K562 (cell line): Measurements from ENCODE around the gene COQ8B. TPM values are rescaled to one million over a fixed set of nuclear protein-coding genes. Genes with fewer than 3 reads are reported as not detected.
A peak's percentile ranks its signal among the peaks of the same experiment; 100 is the strongest.

Source experiments
- CXXC5 ChIP-seq: fragments of 250-450 bp; sonication (Bioruptor Pico); IDR thresholded peaks from 2 replicates; pipeline ENCODE4 v1.8.0; 2022; ENCODE audit warnings: inconsistent platforms, mild to moderate bottlenecking, moderate library complexity
- EGR1 ChIP-seq: fragments of 450-650 bp; conservative IDR thresholded peaks from 2 replicates; pipeline ENCODE4 v1.6.1; 2017; ENCODE audit warnings: mild to moderate bottlenecking
- HNRNPH1 ChIP-seq: fragments of 200-400 bp; formaldehyde crosslinking; optimal IDR thresholded peaks from 2 replicates; pipeline ENCODE3; 2017; ENCODE audit warnings: low read depth, mild to moderate bottlenecking, low read length, moderate library complexity
- KAT7 ChIP-seq: sonication (generic); formaldehyde crosslinking; IDR thresholded peaks from 2 replicates; pipeline ENCODE4 v1.8.0; 2022; ENCODE audit warnings: missing genetic modification reagents, mild to moderate bottlenecking, borderline replicate concordance
- KHSRP ChIP-seq: fragments of 450-650 bp; IDR thresholded peaks from 2 replicates; pipeline ENCODE4 v1.6.1; 2017
- MTF1 ChIP-seq: fragments of 250-450 bp; sonication (Bioruptor Pico); IDR thresholded peaks from 2 replicates; pipeline ENCODE4 v1.9.0; 2021; ENCODE audit warnings: moderate library complexity, mild to moderate bottlenecking, inconsistent platforms, borderline replicate concordance
- NONO ChIP-seq, 2 experiments: fragments of 200-400 bp in 1 of 2; fragments of 450-650 bp in 1 of 2; formaldehyde crosslinking in 1 of 2; IDR thresholded peaks; 2 replicates each; pipeline ENCODE4 v1.6.1; 2017; ENCODE audit warnings: low read depth in 2 of 2, mild to moderate bottlenecking in 2 of 2, moderate library complexity in 2 of 2, low read length in 1 of 2
- RNF2 ChIP-seq: sonication (generic); IDR thresholded peaks from 2 replicates; pipeline ENCODE4 v1.6.1; 2016
- SIN3A ChIP-seq, 2 experiments: fragments of 150-350 bp in 1 of 2; IDR thresholded peaks; 2 replicates each; pipeline ENCODE4 v1.6.1; 2011 to 2016; ENCODE audit warnings: borderline replicate concordance in 2 of 2, low read depth in 2 of 2, low read length in 2 of 2, mild to moderate bottlenecking in 2 of 2, moderate library complexity in 2 of 2; ENCODE audit not compliant: control insufficient read depth in 1 of 2
- STAG1 ChIP-seq: sonication (generic); formaldehyde crosslinking; IDR thresholded peaks from 2 replicates; pipeline ENCODE4 v1.5.0; 2020; ENCODE audit warnings: missing genetic modification reagents, borderline replicate concordance
- ZFP36 ChIP-seq: fragments of 150-350 bp; IDR thresholded peaks from 2 replicates; pipeline ENCODE4 v1.6.1; 2018; ENCODE audit warnings: low read length, low read depth; ENCODE audit not compliant: partially characterized antibody
- ZNF449 ChIP-seq: fragments of 250-450 bp; sonication (Bioruptor Pico); IDR thresholded peaks from 2 replicates; pipeline ENCODE4 v1.8.0; 2022; ENCODE audit warnings: moderate library complexity, mild to moderate bottlenecking, inconsistent platforms
- ZNF589 ChIP-seq: fragments of 200-800 bp; sonication (Bioruptor generic); IDR thresholded peaks from 2 replicates; pipeline ENCODE4 v1.6.1; 2016; ENCODE audit warnings: low read depth, missing genetic modification characterization, missing compliant biosample characterization
- polyA plus RNA-seq, 8 experiments: library from polyadenylated mRNA; depleted of rRNA in 4 of 8; stranded (reverse) in 5 of 8; unstranded in 3 of 8; fragments of >200 nt; fragmentation: Nextera tagmentation in 2 of 8; fragmentation: Illumina TruSeq in 1 of 8; extraction: Ambion mirVana in 2 of 8; extraction: Trizol in 1 of 8; gene quantifications; 2 replicates each; pipeline versions ENCODE4 v1.2.1 to v1.2.3, GENCODE V29; 2011 to 2014; ENCODE audit warnings: inconsistent platforms in 1 of 8, missing spikeins in 1 of 8
- total RNA-seq, 7 experiments: library from RNA; depleted of rRNA in 6 of 7; stranded (reverse); fragments of >200 nt in 6 of 7; fragmentation: Illumina TruSeq in 2 of 7; extraction: Trizol in 2 of 7; gene quantifications; 2 replicates each; pipeline versions ENCODE4 v1.2.1 to v1.2.3, GENCODE V29; 2011 to 2021; ENCODE audit warnings: low replicate concordance in 1 of 7

Gene COQ8B
- total and polyA plus RNA-seq, 9 of the 15 experiments (the other 6 are each of a cell fraction or from before 2014, with no cell fraction given), result 0.41 to 32.3 (median 12.9) TPM

- TF ChIP-seq ZNF449 (CRISPR knock-in tag) (no peak), MTF1 (CRISPR knock-in tag) (no peak), CXXC5 (CRISPR knock-in tag) (peak; percentile 12), ZNF589 (CRISPR knock-in tag) (no peak), ZFP36 (no peak), HNRNPH1 (no peak), SIN3A (IDR thresholded peaks at IDR 0.05; ENCODE audit: borderline replicate concordance in 2 of 2, control insufficient read depth in 1 of 2, low read depth in 2 of 2, low read length in 2 of 2) (peak in 1 of 2 experiments; percentile 33; a peak in 1 of 4 replicates), NONO (IDR thresholded peaks at IDR 0.05; ENCODE audit: low read depth in 2 of 2, low read length in 1 of 2) (peak in 1 of 2 experiments; percentile 76; a peak in 1 of 4 replicates), STAG1 (CRISPR knock-in tag) (0 out of 2 replicates have a peak, but pooled peaks have one; percentile 14), EGR1 (no peak), KHSRP (no peak), KAT7 (CRISPR knock-in tag) (0 out of 2 replicates have a peak, but pooled peaks have one; percentile 21), RNF2 (no peak)
Observed at GRCh38 chr19:40690050-40690692, 26.5 kb downstream of the COQ8B start, which contains the start of gene NUMBL (continued).
